GM12878 (cell line): ENCODE measurements around the gene CST1. TPM values are rescaled to one million over a fixed set of nuclear protein-coding genes. Genes with fewer than 3 reads are reported as not detected.

Source experiments
- FOXM1 ChIP-seq: IDR thresholded peaks from 2 replicates; pipeline ENCODE4 v1.6.1; 2012; ENCODE audit warnings: low read depth, mild to moderate bottlenecking, inconsistent platforms, low read length, moderate library complexity
- HCFC1 ChIP-seq: fragments of 150-350 bp; IDR thresholded peaks from 2 replicates; pipeline ENCODE4 v1.6.1; 2014; ENCODE audit warnings: low read length
- RCOR1 ChIP-seq: conservative IDR thresholded peaks from 2 replicates; pipeline ENCODE4 v1.6.1; 2012; ENCODE audit warnings: low read depth, low read length, improper control_type of control experiment
- RUNX3 ChIP-seq: IDR thresholded peaks from 2 replicates; pipeline ENCODE4 v1.6.1; 2012; ENCODE audit warnings: low read length, inconsistent platforms
- SIN3A ChIP-seq: IDR thresholded peaks from 2 replicates; pipeline ENCODE4 v1.6.1; 2012; ENCODE audit warnings: low read depth, low read length, improper control_type of control experiment
- TCF3 ChIP-seq: IDR thresholded peaks from 2 replicates; pipeline ENCODE4 v1.6.1; 2012; ENCODE audit warnings: low read depth, mild to moderate bottlenecking, low read length, borderline replicate concordance; ENCODE audit not compliant: insufficient read depth
- ZNF217 ChIP-seq: fragments of 450-650 bp; IDR thresholded peaks from 2 replicates; pipeline ENCODE4 v1.6.1; 2017; ENCODE audit warnings: antibody characterized with exemption, mild to moderate bottlenecking
- ZNF384 ChIP-seq: IDR thresholded peaks from 2 replicates; pipeline ENCODE4 v1.6.1; 2012; ENCODE audit warnings: low read depth, mild to moderate bottlenecking, low read length, improper control_type of control experiment, borderline replicate concordance
- polyA plus RNA-seq, 11 experiments: library from polyadenylated mRNA; depleted of rRNA in 4 of 11; unstranded in 6 of 11; stranded (reverse) in 5 of 11; fragments of >200 nt; fragmentation: Nextera tagmentation in 4 of 11; fragmentation: Illumina TruSeq in 1 of 11; extraction: Ambion mirVana in 4 of 11; extraction: Trizol in 1 of 11; gene quantifications; 1 replicate in 1 of 11; 2 replicates in 10 of 11; pipeline versions ENCODE4 v1.2.1 to v1.2.3, GENCODE V29; 2011 to 2016; ENCODE audit warnings: inconsistent platforms in 2 of 11, missing spikeins in 2 of 11, low read depth in 1 of 11
- total RNA-seq, 4 experiments: library from RNA; depleted of rRNA in 3 of 4; stranded (reverse); fragments of >200 nt in 3 of 4; fragmentation: Illumina TruSeq in 1 of 4; extraction: Trizol in 1 of 4; gene quantifications; 2 replicates each; pipeline versions ENCODE4 v1.2.1 to v1.2.3, GENCODE V29; 2013 to 2021
- TF ChIP-seq, protein P1 (sequence below): fragments of 450-650 bp; IDR thresholded peaks from 2 replicates; pipeline ENCODE4 v1.6.1; 2018; ENCODE audit warnings: mild to moderate bottlenecking, low read depth, moderate library complexity; ENCODE audit not compliant: partially characterized antibody
- TF ChIP-seq, protein P2 (sequence below): fragments of 450-650 bp; IDR thresholded peaks from 2 replicates; pipeline ENCODE4 v1.6.1; 2017; ENCODE audit warnings: mild to moderate bottlenecking, moderate library complexity
- TF ChIP-seq, protein P3 (sequence below): IDR thresholded peaks from 2 replicates; pipeline ENCODE4 v1.6.1; 2011; ENCODE audit warnings: borderline replicate concordance, low read depth, mild to moderate bottlenecking, moderate library complexity, low read length; ENCODE audit not compliant: insufficient read depth, poor library complexity, severe bottlenecking

Gene CST1
- total and polyA plus RNA-seq, 10 of the 15 experiments (the other 5 are each of a cell fraction or from before 2014, with no cell fraction given): not detected

DNA sequence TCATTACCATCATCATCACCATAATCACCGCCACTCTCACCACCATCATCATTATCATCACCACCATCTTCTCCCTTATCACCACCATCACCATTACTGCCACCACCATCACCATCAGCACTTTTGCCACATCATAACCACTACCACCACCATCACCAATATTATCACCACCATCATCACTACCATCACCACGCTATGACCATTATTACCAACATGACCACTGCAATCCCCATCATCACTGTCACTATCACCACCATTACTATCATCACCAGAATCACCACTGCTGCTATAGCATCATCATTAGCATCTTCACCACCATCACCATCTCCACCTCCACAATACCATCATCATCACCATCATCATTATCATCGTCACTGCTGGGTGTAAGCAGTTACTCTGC is 25.6 kb downstream of the CST1 start (continued):
- TF ChIP-seq, protein P1, sequence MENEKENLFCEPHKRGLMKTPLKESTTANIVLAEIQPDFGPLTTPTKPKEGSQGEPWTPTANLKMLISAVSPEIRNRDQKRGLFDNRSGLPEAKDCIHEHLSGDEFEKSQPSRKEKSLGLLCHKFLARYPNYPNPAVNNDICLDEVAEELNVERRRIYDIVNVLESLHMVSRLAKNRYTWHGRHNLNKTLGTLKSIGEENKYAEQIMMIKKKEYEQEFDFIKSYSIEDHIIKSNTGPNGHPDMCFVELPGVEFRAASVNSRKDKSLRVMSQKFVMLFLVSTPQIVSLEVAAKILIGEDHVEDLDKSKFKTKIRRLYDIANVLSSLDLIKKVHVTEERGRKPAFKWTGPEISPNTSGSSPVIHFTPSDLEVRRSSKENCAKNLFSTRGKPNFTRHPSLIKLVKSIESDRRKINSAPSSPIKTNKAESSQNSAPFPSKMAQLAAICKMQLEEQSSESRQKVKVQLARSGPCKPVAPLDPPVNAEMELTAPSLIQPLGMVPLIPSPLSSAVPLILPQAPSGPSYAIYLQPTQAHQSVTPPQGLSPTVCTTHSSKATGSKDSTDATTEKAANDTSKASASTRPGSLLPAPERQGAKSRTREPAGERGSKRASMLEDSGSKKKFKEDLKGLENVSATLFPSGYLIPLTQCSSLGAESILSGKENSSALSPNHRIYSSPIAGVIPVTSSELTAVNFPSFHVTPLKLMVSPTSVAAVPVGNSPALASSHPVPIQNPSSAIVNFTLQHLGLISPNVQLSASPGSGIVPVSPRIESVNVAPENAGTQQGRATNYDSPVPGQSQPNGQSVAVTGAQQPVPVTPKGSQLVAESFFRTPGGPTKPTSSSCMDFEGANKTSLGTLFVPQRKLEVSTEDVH: no peak
- TF ChIP-seq SIN3A (no peak), RCOR1 (no peak), HCFC1 (no peak), FOXM1 (no peak), ZNF217 (no peak), ZNF384 (no peak), TCF3 (no peak), RUNX3 (no peak)
- TF ChIP-seq, protein P2, sequence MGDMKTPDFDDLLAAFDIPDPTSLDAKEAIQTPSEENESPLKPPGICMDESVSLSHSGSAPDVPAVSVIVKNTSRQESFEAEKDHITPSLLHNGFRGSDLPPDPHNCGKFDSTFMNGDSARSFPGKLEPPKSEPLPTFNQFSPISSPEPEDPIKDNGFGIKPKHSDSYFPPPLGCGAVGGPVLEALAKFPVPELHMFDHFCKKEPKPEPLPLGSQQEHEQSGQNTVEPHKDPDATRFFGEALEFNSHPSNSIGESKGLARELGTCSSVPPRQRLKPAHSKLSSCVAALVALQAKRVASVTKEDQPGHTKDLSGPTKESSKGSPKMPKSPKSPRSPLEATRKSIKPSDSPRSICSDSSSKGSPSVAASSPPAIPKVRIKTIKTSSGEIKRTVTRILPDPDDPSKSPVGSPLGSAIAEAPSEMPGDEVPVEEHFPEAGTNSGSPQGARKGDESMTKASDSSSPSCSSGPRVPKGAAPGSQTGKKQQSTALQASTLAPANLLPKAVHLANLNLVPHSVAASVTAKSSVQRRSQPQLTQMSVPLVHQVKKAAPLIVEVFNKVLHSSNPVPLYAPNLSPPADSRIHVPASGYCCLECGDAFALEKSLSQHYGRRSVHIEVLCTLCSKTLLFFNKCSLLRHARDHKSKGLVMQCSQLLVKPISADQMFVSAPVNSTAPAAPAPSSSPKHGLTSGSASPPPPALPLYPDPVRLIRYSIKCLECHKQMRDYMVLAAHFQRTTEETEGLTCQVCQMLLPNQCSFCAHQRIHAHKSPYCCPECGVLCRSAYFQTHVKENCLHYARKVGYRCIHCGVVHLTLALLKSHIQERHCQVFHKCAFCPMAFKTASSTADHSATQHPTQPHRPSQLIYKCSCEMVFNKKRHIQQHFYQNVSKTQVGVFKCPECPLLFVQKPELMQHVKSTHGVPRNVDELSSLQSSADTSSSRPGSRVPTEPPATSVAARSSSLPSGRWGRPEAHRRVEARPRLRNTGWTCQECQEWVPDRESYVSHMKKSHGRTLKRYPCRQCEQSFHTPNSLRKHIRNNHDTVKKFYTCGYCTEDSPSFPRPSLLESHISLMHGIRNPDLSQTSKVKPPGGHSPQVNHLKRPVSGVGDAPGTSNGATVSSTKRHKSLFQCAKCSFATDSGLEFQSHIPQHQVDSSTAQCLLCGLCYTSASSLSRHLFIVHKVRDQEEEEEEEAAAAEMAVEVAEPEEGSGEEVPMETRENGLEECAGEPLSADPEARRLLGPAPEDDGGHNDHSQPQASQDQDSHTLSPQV: no peak
- TF ChIP-seq, protein P3, sequence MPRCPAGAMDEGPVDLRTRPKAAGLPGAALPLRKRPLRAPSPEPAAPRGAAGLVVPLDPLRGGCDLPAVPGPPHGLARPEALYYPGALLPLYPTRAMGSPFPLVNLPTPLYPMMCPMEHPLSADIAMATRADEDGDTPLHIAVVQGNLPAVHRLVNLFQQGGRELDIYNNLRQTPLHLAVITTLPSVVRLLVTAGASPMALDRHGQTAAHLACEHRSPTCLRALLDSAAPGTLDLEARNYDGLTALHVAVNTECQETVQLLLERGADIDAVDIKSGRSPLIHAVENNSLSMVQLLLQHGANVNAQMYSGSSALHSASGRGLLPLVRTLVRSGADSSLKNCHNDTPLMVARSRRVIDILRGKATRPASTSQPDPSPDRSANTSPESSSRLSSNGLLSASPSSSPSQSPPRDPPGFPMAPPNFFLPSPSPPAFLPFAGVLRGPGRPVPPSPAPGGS: no peak
